Measurements from ENCODE around the gene NUP133.

DNA sequence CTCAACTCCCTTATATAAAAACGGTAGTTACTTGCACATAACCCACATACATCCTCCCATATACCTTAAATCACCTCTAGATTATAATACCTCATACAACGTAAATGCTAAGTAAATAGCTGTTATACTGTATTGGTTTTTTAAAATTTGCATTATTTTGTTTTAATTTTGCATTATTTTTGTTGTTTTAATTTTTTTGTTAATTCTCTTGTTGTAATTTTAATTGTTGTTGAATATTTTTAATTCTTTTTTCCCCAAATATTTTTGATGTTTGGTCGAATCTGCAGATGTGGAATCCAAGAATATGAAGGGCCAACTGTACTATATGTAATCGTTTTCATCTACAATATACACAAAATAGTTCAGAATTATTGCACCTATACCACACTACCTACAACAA is 50.7 kb downstream of the NUP133 start:
- TF ChIP-seq, protein P1, sequence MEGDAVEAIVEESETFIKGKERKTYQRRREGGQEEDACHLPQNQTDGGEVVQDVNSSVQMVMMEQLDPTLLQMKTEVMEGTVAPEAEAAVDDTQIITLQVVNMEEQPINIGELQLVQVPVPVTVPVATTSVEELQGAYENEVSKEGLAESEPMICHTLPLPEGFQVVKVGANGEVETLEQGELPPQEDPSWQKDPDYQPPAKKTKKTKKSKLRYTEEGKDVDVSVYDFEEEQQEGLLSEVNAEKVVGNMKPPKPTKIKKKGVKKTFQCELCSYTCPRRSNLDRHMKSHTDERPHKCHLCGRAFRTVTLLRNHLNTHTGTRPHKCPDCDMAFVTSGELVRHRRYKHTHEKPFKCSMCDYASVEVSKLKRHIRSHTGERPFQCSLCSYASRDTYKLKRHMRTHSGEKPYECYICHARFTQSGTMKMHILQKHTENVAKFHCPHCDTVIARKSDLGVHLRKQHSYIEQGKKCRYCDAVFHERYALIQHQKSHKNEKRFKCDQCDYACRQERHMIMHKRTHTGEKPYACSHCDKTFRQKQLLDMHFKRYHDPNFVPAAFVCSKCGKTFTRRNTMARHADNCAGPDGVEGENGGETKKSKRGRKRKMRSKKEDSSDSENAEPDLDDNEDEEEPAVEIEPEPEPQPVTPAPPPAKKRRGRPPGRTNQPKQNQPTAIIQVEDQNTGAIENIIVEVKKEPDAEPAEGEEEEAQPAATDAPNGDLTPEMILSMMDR (IDR thresholded peaks at IDR 0.05) = no peak
- no peak for TF ChIP-seq EZH2 (IDR thresholded peaks at IDR 0.05; ENCODE audit: borderline replicate concordance, insufficient read depth, low read depth, low read length, poor library complexity, severe bottlenecking)
